Thyroid gland (tissue), 4 donors: ENCODE data around the gene SF1.

ENCODE experiments used
- POLR2A ChIP-seq, 2 donors: fragments of 450-650 bp; IDR thresholded peaks; one replicate each; pipeline ENCODE4 v1.6.1; 2017; ENCODE audit warnings: antibody characterized with exemption in 2 of 2, mild to moderate bottlenecking in 2 of 2, moderate library complexity in 1 of 2
- TF ChIP-seq, protein P1 (sequence below), 6 experiments: fragments of 200-600 bp in 3 of 6; fragments of 450-650 bp in 3 of 6; sonication (generic) in 3 of 6; IDR thresholded peaks; one replicate each; pipeline ENCODE4 v1.5.1; 2016 to 2019; ENCODE audit warnings: antibody characterized with exemption in 6 of 6, mild to moderate bottlenecking in 2 of 6, inconsistent platforms in 1 of 6, moderate library complexity in 1 of 6

DNA sequence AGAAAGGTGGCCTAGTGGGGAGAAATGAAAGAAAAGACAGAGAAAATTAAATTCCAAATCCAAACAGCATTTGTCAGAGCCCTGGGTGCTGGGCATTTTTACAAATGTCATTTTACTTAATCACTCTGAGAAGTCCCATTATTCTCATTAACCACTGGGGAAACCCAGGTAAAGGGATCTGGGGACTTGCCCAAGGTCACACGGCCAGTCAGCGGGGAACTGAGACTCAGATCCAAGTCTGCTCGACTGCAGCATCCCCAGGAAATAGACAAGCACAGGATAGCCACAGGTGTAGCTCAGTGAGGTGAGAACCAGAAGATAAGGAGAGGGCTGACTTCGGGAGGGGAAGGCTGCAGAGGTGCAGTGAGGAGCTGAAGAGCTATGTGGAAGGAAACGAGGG is 63.2 kb downstream of the SF1 start:
- TF ChIP-seq, protein P1, sequence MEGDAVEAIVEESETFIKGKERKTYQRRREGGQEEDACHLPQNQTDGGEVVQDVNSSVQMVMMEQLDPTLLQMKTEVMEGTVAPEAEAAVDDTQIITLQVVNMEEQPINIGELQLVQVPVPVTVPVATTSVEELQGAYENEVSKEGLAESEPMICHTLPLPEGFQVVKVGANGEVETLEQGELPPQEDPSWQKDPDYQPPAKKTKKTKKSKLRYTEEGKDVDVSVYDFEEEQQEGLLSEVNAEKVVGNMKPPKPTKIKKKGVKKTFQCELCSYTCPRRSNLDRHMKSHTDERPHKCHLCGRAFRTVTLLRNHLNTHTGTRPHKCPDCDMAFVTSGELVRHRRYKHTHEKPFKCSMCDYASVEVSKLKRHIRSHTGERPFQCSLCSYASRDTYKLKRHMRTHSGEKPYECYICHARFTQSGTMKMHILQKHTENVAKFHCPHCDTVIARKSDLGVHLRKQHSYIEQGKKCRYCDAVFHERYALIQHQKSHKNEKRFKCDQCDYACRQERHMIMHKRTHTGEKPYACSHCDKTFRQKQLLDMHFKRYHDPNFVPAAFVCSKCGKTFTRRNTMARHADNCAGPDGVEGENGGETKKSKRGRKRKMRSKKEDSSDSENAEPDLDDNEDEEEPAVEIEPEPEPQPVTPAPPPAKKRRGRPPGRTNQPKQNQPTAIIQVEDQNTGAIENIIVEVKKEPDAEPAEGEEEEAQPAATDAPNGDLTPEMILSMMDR (IDR thresholded peaks at IDR 0.05), result no peak
- TF ChIP-seq POLR2A (IDR thresholded peaks at IDR 0.05), result no peak
